HG03066 (cell line): ENCODE measurements around the gene CFAP161.

ENCODE experiments used
- ATAC-seq: cut with Tn5 transposase; IDR thresholded peaks from one replicate; pipeline ENCODE4 v1.9.1; 2021; ENCODE audit warnings: low read depth; ENCODE audit not compliant: unreplicated experiment

CFAP161 gene, protein sequence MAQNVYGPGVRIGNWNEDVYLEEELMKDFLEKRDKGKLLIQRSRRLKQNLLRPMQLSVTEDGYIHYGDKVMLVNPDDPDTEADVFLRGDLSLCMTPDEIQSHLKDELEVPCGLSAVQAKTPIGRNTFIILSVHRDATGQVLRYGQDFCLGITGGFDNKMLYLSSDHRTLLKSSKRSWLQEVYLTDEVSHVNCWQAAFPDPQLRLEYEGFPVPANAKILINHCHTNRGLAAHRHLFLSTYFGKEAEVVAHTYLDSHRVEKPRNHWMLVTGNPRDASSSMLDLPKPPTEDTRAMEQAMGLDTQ

GRCh38 chr15:81133782-81134461 lies at the start of gene CFAP161:
CFAP161 (plus strand) TSS chr15:81134270; CDS start chr15:81134330, 60 bp downstream.
- ATAC-seq: no peak

DNA sequence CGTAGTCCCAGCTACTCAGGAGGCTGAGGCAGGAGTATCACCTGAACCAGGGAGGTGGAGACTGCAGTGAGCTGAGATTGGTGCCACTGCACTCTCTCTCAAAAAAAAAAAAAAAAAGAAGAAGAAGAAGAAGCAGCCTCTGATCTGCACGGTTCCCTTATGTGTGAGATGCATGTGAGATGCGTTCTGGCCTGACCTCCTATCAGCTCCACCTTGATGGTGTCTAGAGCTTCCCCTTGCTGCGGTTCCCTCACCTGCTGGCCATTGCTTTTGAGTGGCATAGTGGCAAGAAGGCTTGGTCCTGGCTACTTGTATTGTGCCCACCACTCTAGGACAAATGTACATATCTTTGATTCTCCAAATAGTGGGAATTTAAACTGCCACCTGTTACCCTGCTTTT lies 49.4 kb upstream of the CFAP161 start:
- no peak for ATAC-seq

DNA sequence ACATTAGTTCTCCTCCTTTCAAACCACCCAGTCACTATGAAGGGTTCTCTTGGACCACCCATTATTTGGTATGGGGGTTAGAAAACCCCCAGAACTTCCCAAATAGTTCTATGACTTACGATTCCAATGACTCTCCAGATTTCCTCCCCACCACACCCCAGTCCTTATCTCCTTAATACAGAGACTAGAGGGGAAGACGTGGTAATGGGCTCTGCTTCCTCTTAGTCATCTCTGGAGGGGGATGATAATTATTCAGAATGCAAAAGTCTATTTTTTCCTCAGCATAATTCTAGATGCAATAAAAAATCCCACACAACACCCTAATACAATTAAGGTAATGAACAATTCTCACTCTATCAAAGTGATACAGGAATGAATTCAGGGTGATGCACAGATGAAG lies 48.9 kb upstream of the CFAP161 start:
- ATAC-seq: no peak

DNA sequence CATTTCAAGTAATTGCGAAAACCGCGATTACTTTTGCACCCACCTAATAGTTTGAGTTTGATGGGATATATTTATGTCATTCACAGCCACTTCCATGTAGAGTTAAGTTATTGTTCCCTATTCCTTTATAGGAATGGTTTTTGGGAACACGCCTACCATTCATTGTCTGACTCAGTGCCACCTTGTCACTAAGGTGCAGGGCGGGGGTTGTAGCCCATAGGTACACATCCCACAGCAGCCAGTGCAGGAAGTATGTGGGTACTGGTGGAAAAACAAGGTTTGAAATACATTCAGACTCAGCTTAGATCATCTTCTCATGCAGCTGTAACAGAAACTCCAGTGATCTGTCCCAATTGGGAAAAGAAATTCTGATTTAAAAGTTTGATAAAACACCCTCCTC lies 48.2 kb upstream of the CFAP161 start:
- no peak for ATAC-seq

- no peak for ATAC-seq
Measured at GRCh38 chr15:81087066-81087465, 47.0 kb upstream of the CFAP161 start.

GRCh38 chr15:81087694-81088093 lies 46.4 kb upstream of the CFAP161 start:
- no peak for ATAC-seq

GRCh38 chr15:81088470-81089013 lies 45.5 kb upstream of the CFAP161 start:
- ATAC-seq: no peak

GRCh38 chr15:81091889-81092558 lies 42.0 kb upstream of the CFAP161 start:
- ATAC-seq: no peak

- ATAC-seq: no peak
Measured at GRCh38 chr15:81092559-81092902, 41.5 kb upstream of the CFAP161 start.

DNA sequence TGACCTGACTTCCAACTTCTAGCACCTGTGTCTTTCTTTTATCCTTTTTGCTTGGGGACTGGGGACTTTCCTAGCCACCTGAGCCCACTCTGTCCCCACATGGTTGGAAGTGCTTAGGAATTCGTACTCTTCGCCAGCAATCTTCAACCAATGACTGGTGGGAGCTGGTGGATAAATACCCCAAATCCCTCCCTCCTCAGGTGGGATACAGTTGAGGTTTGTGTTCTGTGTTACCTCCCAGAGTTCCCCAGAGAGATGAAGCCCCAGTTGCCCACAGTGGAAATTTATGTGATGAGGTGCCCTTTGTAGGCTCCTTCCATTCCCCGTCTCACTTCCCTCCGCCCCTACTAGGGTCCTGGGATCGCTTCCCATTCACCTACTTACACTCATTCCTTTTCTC lies 40.1 kb upstream of the CFAP161 start:
- ATAC-seq: no peak

DNA sequence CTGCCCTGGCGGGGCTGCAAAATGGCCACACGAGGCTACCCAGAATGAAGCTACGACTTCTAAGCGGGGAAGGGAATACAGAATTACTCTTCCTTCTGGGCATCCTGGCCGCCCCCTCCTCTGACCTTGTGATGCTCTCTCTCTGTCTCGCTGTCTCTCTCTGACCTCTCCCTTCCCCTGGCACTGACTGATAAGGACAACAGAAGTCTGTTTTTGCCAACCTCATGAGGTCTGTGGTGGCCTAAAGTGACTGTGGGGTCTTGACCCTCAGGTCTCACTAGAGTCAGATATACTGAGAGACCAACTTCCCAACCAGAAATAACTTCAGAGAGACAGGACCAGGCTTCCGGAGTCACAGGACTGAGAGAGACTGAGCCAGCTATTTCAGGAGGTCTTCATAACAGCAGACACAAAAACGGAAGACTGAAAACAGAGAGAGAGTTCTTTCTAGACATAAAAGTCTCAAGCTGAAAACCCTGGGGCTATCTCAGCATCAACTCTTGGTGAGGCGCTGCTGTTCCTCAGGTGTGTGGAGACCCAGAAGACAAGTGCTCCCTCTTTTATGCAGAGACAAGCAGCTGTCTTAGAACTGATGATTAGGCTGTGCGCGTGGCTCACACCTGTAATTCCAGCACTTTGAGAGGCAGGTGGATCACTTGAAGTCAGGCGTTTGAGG lies 38.2 kb upstream of the CFAP161 start:
- no peak for ATAC-seq

GRCh38 chr15:81096398-81096797 lies 37.7 kb upstream of the CFAP161 start:
- no peak for ATAC-seq

- no peak for ATAC-seq
Measured at GRCh38 chr15:81097116-81097889, 36.8 kb upstream of the CFAP161 start.

GRCh38 chr15:81097890-81098280 lies 36.2 kb upstream of the CFAP161 start:
- ATAC-seq: no peak

- ATAC-seq: no peak
Measured at GRCh38 chr15:81098349-81098748, 35.7 kb upstream of the CFAP161 start.

DNA sequence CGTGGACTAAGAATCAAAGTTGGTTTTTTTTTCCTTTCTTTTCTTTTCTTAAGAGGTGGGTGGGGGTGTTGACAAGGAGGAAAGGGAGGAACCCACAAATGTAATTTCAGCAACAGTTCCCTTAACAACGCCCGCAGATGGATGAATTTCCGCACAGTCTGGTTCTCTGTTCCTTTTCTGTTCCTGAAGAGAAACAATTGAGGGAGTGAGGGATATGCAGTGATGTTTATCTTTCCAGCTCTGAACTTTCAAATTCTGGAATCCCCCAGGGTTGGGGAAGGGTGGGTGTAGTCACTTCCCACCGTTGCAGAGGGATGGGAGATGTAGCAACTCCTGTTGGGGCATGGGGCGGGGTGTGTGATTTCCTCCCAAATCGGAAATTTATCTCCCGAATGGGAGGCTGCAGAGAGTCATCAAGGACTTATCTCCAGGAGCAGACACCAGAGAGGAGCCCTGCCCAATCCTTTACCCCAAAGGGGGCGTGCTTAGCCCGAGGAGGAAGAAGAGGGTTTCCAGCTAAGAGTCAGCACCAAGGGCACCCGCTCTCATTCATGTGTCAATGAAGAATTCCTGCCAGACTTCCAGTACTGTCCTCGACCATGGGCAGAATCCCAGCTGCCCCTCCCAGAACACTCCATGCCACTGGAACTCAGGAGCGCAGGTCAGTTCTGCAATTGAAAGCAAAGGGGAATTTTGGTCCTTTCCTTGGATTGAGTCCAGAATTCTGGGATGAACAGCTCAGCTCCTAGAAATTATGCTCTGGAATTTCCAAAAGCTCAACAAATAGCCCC lies 35.0 kb upstream of the CFAP161 start:
- no peak for ATAC-seq

GRCh38 chr15:81101894-81102815 lies 31.9 kb upstream of the CFAP161 start:
- ATAC-seq: no peak

DNA sequence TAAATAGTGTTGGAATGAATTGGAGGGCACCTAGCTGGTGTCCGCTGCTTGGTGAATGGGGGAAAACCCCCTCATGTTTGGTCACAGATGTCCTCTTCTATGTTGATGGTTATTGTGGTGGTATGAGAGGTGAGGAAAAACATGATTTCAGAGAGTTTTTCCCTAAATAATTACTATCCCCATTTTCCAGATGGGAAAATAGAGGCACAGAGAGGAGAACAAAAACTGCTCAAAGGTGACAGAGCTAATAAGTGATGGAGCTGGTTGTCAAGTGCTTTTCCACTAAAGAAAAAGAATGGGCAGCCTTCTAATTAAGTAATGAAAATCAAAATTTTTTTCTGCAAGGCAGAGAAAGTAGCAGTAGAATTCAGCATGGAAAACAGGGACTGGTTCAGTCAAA lies 30.2 kb upstream of the CFAP161 start:
- ATAC-seq: no peak
